Right lobe of liver (tissue), 4 donors: ENCODE results near the gene DMRT1.

Experiments
- POLR2A ChIP-seq: fragments of 450-650 bp; IDR thresholded peaks from one replicate; pipeline ENCODE4 v1.6.1; 2017; ENCODE audit warnings: antibody characterized with exemption, mild to moderate bottlenecking
- TF ChIP-seq, protein P1 (sequence below), 4 donors: fragments of 200-600 bp in 3 of 4; fragments of 450-650 bp in 1 of 4; IDR thresholded peaks; one replicate each; pipeline versions ENCODE4 v1.5.1 to v1.8.0; 2016 to 2022; ENCODE audit warnings: antibody characterized with exemption in 4 of 4, mild to moderate bottlenecking in 2 of 4
- donor health status: DM: no; HTN: no; CAD: no.
- donor health status: DM: no; HTN: no; CAD: no.
- donor health status: DM: no; HTN: yes; CAD: no.

DNA sequence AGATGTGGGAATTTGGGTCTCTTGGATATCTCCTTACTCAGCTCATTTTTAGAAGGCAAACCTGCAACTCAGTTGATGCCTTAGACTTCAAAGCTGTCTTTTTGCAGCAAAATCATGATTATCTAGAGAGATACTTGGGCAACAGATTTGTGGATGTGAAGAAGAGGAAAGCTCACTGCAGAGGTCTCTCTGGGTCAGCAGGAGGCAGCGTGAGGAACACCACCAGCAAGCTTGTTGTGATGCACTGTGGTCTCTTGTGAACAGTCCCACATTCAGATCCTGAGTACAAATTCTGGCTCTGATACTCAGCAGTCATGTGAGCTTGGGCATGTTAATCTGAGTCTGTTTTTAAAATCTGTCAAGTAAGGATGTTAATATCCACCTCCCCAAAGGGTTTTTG, 108.6 kb downstream of the DMRT1 start:
- no peak for TF ChIP-seq POLR2A
- TF ChIP-seq, protein P1, sequence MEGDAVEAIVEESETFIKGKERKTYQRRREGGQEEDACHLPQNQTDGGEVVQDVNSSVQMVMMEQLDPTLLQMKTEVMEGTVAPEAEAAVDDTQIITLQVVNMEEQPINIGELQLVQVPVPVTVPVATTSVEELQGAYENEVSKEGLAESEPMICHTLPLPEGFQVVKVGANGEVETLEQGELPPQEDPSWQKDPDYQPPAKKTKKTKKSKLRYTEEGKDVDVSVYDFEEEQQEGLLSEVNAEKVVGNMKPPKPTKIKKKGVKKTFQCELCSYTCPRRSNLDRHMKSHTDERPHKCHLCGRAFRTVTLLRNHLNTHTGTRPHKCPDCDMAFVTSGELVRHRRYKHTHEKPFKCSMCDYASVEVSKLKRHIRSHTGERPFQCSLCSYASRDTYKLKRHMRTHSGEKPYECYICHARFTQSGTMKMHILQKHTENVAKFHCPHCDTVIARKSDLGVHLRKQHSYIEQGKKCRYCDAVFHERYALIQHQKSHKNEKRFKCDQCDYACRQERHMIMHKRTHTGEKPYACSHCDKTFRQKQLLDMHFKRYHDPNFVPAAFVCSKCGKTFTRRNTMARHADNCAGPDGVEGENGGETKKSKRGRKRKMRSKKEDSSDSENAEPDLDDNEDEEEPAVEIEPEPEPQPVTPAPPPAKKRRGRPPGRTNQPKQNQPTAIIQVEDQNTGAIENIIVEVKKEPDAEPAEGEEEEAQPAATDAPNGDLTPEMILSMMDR (IDR thresholded peaks at IDR 0.05) = no peak
